ENCODE measurements around the gene SESN1. TPM values are rescaled to one million over a fixed set of nuclear protein-coding genes. Genes with fewer than 3 reads are reported as not detected.

Gene SESN1
- polyA plus RNA-seq, 1 experiment = 9.1 TPM

DNA sequence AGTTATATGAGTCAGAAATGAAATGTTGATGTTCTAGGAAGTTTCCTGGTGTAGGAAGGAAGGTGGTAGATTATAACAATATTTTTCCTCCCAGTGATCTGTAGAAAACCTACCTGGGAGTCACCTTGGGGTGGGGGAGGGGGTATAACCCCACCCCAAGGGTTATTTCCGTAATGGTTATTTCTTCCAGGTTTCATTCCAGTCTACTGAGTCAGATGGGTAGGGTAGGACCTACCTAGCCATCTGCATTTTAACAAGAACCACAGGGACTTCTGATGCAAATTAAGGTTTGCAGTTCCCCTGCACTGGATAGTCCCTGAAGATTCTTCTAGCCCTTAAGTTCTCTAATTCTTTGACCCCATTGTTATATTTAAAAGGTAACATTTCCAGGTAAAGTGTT lies 157.5 kb downstream of the SESN1 start:
- ChIA-PET POLR2A (no interaction called here), CTCF (interaction anchor here (1.0 kb wide), 1 partner anchor 22 kb away, joined by 3 read pairs; no protein-coding TSS in a partner anchor)
- Histone ChIP-seq H3K27me3 (ENCODE audit: control insufficient read depth, insufficient read depth, low read length) (no peaks in the 10 kb centered on the region), H3K36me3 (ENCODE audit: control insufficient read depth, insufficient read depth, low read length) (no peaks in the 10 kb centered on the region), H3K4me3 (ENCODE audit: low read depth, low read length) (no peak overlapping the region)
- DNase-seq (ENCODE audit: low read depth) = no peak
- TF ChIP-seq, protein P1, sequence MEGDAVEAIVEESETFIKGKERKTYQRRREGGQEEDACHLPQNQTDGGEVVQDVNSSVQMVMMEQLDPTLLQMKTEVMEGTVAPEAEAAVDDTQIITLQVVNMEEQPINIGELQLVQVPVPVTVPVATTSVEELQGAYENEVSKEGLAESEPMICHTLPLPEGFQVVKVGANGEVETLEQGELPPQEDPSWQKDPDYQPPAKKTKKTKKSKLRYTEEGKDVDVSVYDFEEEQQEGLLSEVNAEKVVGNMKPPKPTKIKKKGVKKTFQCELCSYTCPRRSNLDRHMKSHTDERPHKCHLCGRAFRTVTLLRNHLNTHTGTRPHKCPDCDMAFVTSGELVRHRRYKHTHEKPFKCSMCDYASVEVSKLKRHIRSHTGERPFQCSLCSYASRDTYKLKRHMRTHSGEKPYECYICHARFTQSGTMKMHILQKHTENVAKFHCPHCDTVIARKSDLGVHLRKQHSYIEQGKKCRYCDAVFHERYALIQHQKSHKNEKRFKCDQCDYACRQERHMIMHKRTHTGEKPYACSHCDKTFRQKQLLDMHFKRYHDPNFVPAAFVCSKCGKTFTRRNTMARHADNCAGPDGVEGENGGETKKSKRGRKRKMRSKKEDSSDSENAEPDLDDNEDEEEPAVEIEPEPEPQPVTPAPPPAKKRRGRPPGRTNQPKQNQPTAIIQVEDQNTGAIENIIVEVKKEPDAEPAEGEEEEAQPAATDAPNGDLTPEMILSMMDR (IDR thresholded peaks at IDR 0.05; ENCODE audit: insufficient read depth, low read depth, low read length) = no peak

Small RNAs within 50 kb of the gene (small RNA-seq; reads per million reads assigned to genes)
- not detected for gene RNU6-653P (ENCODE audit: insufficient read length, low read depth, low replicate concordance)

Other genes starting within 250 kb of the SESN1 start
- 2.4 and 3.6 TPM in 2 replicates for gene ARMC2, start 246.4 kb downstream of the SESN1 start, polyA plus RNA-seq (2011; rRNA removed)
- 11.2 and 16.8 TPM in 2 replicates for gene CEP57L1, start 661 bp upstream of the SESN1 start, polyA plus RNA-seq (2011; rRNA removed)